ENCODE data around the gene CGAS. TPM values are rescaled to one million over a fixed set of nuclear protein-coding genes. Genes with fewer than 3 reads are reported as not detected.

Gene CGAS
- total RNA-seq (24.2 TPM), polyA plus RNA-seq (10 to 100 TPM in 3 of 4 donors, 1 to 10 TPM in 1; 9.0 to 18.3 (median 12.0) TPM)

DNA sequence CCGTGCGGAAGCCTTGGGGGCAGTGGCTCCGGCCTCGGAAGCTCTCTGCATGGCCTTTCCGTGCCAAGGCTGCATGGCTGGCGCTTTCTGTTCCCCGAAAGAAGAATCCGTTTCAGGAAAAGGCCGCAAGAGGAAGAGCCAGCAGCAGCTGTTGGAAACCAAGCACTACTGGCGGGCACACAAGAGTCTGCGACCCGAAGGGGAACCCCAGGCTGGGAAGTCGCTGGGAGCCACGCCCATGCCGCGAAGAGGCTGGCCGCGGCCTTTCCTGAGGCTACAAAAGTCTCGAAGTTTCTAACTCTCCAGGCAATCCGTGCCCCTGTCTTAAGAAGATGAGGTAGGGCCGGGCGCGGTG lies at the start of gene CGAS:
TSS of gene CGAS (minus strand) at position 191 of the 355 bp plus-strand sequence. CDS start at position 75, 116 bp downstream.
- H3K4me3 ChIP-seq (ENCODE audit: low read depth, low read length): peak within 1 kb of the TSS; percentile 99
- Mint-ChIP-seq H3K9me3 (peaks cover 0 to 5% (median 0%) of the 10 kb centered on the region in 7 donors), H3K27me3 (no peaks in the 10 kb centered on the region), H3K27ac (peak within 1 kb of the TSS; percentile 90 to 92 (median 91)), H3K4me1 (peaks cover 13 to 54% (median 29%) of the 10 kb centered on the region in 4 donors), H3K4me3 (peak within 1 kb of the TSS; percentile 92 to 100 (median 94)), H3K36me3 (peaks cover 4% of the 10 kb centered on the region)
- ATAC-seq (ENCODE audit: low read depth in 2 of 2): peak; percentile 68 to 76
- peaks cover 39% of the 10 kb centered on the region for H3K4me1 ChIP-seq (ENCODE audit: control insufficient read depth, insufficient read depth, low read length, poor library complexity, severe bottlenecking)
- H3K27ac ChIP-seq (ENCODE audit: insufficient read depth, low read length, poor library complexity, severe bottlenecking): peak within 1 kb of the TSS; percentile 87
- no peaks in the 10 kb centered on the region for H3K27me3 ChIP-seq (ENCODE audit: control insufficient read depth, insufficient read depth, low read length)
- DNase-seq: peak; percentile 59 to 84 (median 66)
- H3K9me3 ChIP-seq (ENCODE audit: control insufficient read depth in 2 of 2, low read length in 2 of 2): no peaks in the 10 kb centered on the region
- no peaks in the 10 kb centered on the region for H3K36me3 ChIP-seq (ENCODE audit: control insufficient read depth, insufficient read depth, low read length)

DNA sequence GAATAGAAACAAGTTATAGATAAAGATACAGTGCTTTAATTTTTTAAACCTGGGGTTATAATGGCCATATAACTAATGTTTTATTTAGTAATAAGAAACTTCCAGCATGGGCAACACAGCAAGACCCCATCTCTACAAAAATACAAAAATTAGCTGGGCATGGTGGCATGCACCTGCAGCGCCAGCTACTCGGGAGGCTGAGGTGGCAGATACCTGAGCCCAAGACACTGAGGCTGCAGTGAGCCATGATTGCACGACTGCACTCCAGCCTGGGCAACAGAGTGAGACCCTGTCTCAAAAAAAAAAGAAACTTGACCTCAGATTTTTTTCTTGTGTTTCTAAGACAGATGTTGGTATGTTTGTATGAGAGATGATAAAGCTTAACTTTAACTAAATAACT lies 45.8 kb upstream of the CGAS start:
- Histone ChIP-seq H3K27me3 (ENCODE audit: control insufficient read depth, insufficient read depth, low read length) (no peaks in the 10 kb centered on the region), H3K4me1 (ENCODE audit: control insufficient read depth, insufficient read depth, low read length, poor library complexity, severe bottlenecking) (no peaks in the 10 kb centered on the region), H3K4me3 (ENCODE audit: low read depth, low read length) (no peak overlapping the region), H3K36me3 (ENCODE audit: control insufficient read depth, insufficient read depth, low read length) (peaks cover 83% of the 10 kb centered on the region), H3K9me3 (ENCODE audit: control insufficient read depth in 2 of 2, low read length in 2 of 2) (no peaks in the 10 kb centered on the region), H3K27ac (ENCODE audit: insufficient read depth, low read length, poor library complexity, severe bottlenecking) (no peak overlapping the region)
- peak overlapping the region in 1 of 3 donors; percentile 50 for H3K27ac Mint-ChIP-seq
- no peak overlapping the region for H3K4me3 Mint-ChIP-seq
- H3K36me3 Mint-ChIP-seq: peaks cover 27% of the 10 kb centered on the region
- H3K27me3 Mint-ChIP-seq: no peaks in the 10 kb centered on the region
- H3K9me3 Mint-ChIP-seq: no peaks in the 10 kb centered on the region
- peaks cover 0 to 2% (median 0%) of the 10 kb centered on the region in 4 donors for H3K4me1 Mint-ChIP-seq
- DNase-seq: no peak
- no peak for ATAC-seq (ENCODE audit: low read depth in 2 of 2)

DNA sequence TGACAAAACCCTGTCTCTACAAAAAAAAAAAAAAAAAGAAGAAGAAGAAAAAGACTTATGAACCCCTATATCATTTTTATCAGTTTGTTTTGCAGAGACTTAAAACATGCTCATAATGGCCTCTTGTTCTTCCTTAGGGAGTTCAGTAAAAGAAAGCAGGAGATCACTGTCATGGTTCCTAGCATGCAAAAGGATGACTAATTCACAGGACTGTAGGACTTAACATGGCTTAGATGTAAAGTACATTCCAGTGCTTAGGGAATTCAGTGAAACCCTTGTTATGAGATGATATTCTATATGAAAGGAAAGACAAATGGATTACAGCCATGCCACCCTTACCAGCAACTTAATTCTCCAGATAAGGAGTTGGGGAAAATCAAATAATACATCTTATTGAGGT lies 39.3 kb upstream of the CGAS start:
- Mint-ChIP-seq H3K4me1 (peaks cover 0 to 11% (median 7%) of the 10 kb centered on the region in 4 donors), H3K36me3 (peaks cover 54% of the 10 kb centered on the region), H3K4me3 (no peak overlapping the region), H3K27ac (peak overlapping the region in 1 of 3 donors; percentile 56), H3K27me3 (no peaks in the 10 kb centered on the region), H3K9me3 (peaks cover 0 to 2% (median 0%) of the 10 kb centered on the region in 7 donors)
- no peaks in the 10 kb centered on the region for H3K27me3 ChIP-seq (ENCODE audit: control insufficient read depth, insufficient read depth, low read length)
- no peak overlapping the region for H3K27ac ChIP-seq (ENCODE audit: insufficient read depth, low read length, poor library complexity, severe bottlenecking)
- no peak overlapping the region for H3K4me3 ChIP-seq (ENCODE audit: low read depth, low read length)
- no peaks in the 10 kb centered on the region for H3K4me1 ChIP-seq (ENCODE audit: control insufficient read depth, insufficient read depth, low read length, poor library complexity, severe bottlenecking)
- DNase-seq (no peak), ATAC-seq (ENCODE audit: low read depth in 2 of 2) (no peak)
- H3K36me3 ChIP-seq (ENCODE audit: control insufficient read depth, insufficient read depth, low read length): peaks cover 80% of the 10 kb centered on the region
- H3K9me3 ChIP-seq (ENCODE audit: control insufficient read depth in 2 of 2, low read length in 2 of 2): no peaks in the 10 kb centered on the region

DNA sequence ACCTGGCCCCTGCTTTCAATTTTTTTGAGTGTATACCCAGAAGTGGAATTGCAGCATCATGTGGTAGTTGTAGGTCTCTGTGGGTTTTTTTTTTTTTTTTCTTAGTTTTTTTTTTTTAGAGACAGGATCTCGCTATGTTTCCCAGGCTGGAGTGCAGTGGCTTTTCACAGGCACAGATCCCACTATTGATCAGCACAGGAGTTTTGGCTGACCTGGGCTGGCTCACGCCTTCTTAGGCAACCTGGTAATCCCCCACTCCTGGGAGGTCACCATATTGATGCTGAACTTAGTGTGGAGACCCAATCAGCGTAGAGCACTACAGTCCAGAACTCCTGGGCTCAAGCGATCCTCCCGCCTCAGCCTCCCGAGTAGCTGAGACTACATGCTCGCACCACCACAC lies 35.4 kb upstream of the CGAS start:
- H3K4me1 ChIP-seq (ENCODE audit: control insufficient read depth, insufficient read depth, low read length, poor library complexity, severe bottlenecking): no peaks in the 10 kb centered on the region
- H3K27me3 ChIP-seq (ENCODE audit: control insufficient read depth, insufficient read depth, low read length): no peaks in the 10 kb centered on the region
- Mint-ChIP-seq H3K27me3 (no peaks in the 10 kb centered on the region), H3K9me3 (peaks cover 0 to 2% (median 0%) of the 10 kb centered on the region in 7 donors), H3K4me3 (no peak overlapping the region), H3K4me1 (peaks cover 0 to 15% (median 8%) of the 10 kb centered on the region in 4 donors), H3K36me3 (peaks cover 61% of the 10 kb centered on the region), H3K27ac (no peak overlapping the region)
- H3K9me3 ChIP-seq (ENCODE audit: control insufficient read depth in 2 of 2, low read length in 2 of 2): no peaks in the 10 kb centered on the region
- no peak overlapping the region for H3K27ac ChIP-seq (ENCODE audit: insufficient read depth, low read length, poor library complexity, severe bottlenecking)
- no peak for ATAC-seq (ENCODE audit: low read depth in 2 of 2)
- peaks cover 77% of the 10 kb centered on the region for H3K36me3 ChIP-seq (ENCODE audit: control insufficient read depth, insufficient read depth, low read length)
- no peak for DNase-seq
- no peak overlapping the region for H3K4me3 ChIP-seq (ENCODE audit: low read depth, low read length)

DNA sequence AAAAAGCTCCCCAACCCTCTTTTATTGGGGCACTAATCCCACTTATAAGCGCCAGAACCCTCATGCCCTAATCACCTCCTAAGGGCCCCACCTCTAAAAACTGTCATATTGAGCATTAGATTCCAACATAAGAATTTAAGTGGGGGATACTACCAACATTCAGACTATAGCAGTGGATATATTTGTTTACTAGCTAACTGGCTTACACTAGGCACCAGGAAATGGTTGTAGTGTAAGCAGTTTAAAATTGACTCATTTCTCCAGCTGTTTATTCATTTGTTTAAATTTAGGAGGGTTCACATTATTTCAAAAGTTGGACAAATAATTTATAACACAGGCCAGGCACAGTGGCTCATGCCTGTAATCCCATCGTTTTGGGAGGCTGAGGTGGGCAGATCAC lies 32.3 kb upstream of the CGAS start:
- Histone ChIP-seq H3K36me3 (ENCODE audit: control insufficient read depth, insufficient read depth, low read length) (peaks cover 85% of the 10 kb centered on the region), H3K9me3 (ENCODE audit: control insufficient read depth in 2 of 2, low read length in 2 of 2) (no peaks in the 10 kb centered on the region), H3K4me1 (ENCODE audit: control insufficient read depth, insufficient read depth, low read length, poor library complexity, severe bottlenecking) (no peaks in the 10 kb centered on the region), H3K27me3 (ENCODE audit: control insufficient read depth, insufficient read depth, low read length) (no peaks in the 10 kb centered on the region), H3K27ac (ENCODE audit: insufficient read depth, low read length, poor library complexity, severe bottlenecking) (no peak overlapping the region), H3K4me3 (ENCODE audit: low read depth, low read length) (no peak overlapping the region)
- H3K27me3 Mint-ChIP-seq: no peaks in the 10 kb centered on the region
- H3K36me3 Mint-ChIP-seq: peaks cover 54% of the 10 kb centered on the region
- ATAC-seq (ENCODE audit: low read depth in 2 of 2) (no peak), DNase-seq (no peak)
- H3K4me1 Mint-ChIP-seq: peaks cover 4 to 8% (median 6%) of the 10 kb centered on the region in 4 donors
- H3K4me3 Mint-ChIP-seq: no peak overlapping the region
- H3K27ac Mint-ChIP-seq: no peak overlapping the region
- no peaks in the 10 kb centered on the region for H3K9me3 Mint-ChIP-seq

DNA sequence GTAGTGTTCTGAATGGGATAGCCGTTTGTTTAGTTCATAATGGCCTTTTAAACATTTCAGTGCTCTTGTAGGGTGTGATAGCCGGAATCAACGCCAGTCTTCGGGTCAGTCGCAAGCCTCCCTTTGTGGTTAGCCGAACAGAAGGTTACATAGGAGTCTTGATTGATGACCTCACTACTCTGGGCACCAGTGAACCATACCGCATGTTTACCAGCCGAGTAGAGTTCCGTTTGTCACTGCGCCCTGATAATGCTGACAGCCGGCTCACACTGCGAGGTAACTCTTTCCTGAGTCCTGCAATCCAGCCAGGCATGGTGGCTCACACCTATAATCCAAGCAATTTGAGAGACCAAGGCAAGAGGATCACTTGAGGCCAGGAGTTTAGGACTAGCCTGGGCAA lies 29.9 kb upstream of the CGAS start:
- H3K36me3 Mint-ChIP-seq: peaks cover 42% of the 10 kb centered on the region
- Histone ChIP-seq H3K9me3 (ENCODE audit: control insufficient read depth in 2 of 2, low read length in 2 of 2) (no peaks in the 10 kb centered on the region), H3K4me3 (ENCODE audit: low read depth, low read length) (no peak overlapping the region), H3K36me3 (ENCODE audit: control insufficient read depth, insufficient read depth, low read length) (peaks cover 79% of the 10 kb centered on the region), H3K27me3 (ENCODE audit: control insufficient read depth, insufficient read depth, low read length) (no peaks in the 10 kb centered on the region), H3K27ac (ENCODE audit: insufficient read depth, low read length, poor library complexity, severe bottlenecking) (no peak overlapping the region), H3K4me1 (ENCODE audit: control insufficient read depth, insufficient read depth, low read length, poor library complexity, severe bottlenecking) (no peaks in the 10 kb centered on the region)
- no peak overlapping the region for H3K27ac Mint-ChIP-seq
- DNase-seq (no peak), ATAC-seq (ENCODE audit: low read depth in 2 of 2) (no peak)
- H3K9me3 Mint-ChIP-seq: no peaks in the 10 kb centered on the region
- H3K4me3 Mint-ChIP-seq: no peak overlapping the region
- peaks cover 4 to 8% (median 5%) of the 10 kb centered on the region in 4 donors for H3K4me1 Mint-ChIP-seq
- H3K27me3 Mint-ChIP-seq: no peaks in the 10 kb centered on the region

DNA sequence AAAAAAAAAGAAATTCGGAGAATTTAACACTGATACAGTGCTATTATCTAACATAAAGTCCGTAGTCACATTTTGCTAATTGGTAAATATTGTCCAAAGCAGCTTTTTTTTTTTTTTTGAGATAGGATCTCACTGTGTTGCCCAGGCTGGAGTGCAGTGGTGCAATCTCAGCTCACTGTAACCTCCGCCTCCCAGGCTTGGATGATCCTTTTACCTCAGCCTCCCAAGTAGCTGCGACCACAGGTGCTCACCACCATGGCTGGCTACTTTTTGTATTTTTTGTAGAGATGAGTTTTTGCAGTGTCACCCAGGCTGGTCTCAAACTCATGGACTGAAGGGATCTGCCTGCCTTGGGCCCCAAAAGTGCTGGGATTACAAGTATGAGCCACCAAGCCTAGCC lies 25.3 kb upstream of the CGAS start:
- no peak overlapping the region for H3K27ac Mint-ChIP-seq
- no peaks in the 10 kb centered on the region for H3K4me1 ChIP-seq (ENCODE audit: control insufficient read depth, insufficient read depth, low read length, poor library complexity, severe bottlenecking)
- H3K4me3 Mint-ChIP-seq: no peak overlapping the region
- DNase-seq (no peak), ATAC-seq (ENCODE audit: low read depth in 2 of 2) (no peak)
- no peaks in the 10 kb centered on the region for H3K9me3 Mint-ChIP-seq
- H3K36me3 ChIP-seq (ENCODE audit: control insufficient read depth, insufficient read depth, low read length): peaks cover 84% of the 10 kb centered on the region
- peaks cover under 1 to 6% (median 4%) of the 10 kb centered on the region in 4 donors for H3K4me1 Mint-ChIP-seq
- no peaks in the 10 kb centered on the region for H3K9me3 ChIP-seq (ENCODE audit: control insufficient read depth in 2 of 2, low read length in 2 of 2)
- peaks cover 33% of the 10 kb centered on the region for H3K36me3 Mint-ChIP-seq
- H3K4me3 ChIP-seq (ENCODE audit: low read depth, low read length): no peak overlapping the region
- H3K27ac ChIP-seq (ENCODE audit: insufficient read depth, low read length, poor library complexity, severe bottlenecking): no peak overlapping the region
- H3K27me3 Mint-ChIP-seq: no peaks in the 10 kb centered on the region
- H3K27me3 ChIP-seq (ENCODE audit: control insufficient read depth, insufficient read depth, low read length): no peaks in the 10 kb centered on the region

DNA sequence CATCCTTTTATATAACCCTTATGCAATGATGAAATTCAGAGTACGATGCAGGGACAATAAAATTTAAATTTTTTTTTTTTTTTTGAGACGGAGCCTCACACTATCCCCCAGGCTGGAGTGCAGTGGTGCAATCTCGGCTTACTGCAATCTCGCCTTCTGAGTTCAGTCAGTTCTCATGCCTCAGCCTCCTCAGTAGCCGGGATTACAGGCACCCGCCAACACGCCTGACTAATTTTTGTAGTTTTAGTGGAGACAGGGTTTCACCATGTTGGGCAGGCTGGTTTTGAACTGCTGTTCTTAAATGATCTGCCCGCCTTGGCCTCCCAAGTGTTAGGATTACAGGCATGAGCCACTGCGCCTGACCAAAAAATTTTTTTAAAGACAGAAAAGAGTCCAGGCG lies 24.6 kb upstream of the CGAS start:
- H3K27ac ChIP-seq (ENCODE audit: insufficient read depth, low read length, poor library complexity, severe bottlenecking): no peak overlapping the region
- no peaks in the 10 kb centered on the region for H3K9me3 Mint-ChIP-seq
- H3K36me3 Mint-ChIP-seq: peaks cover 31% of the 10 kb centered on the region
- H3K27me3 ChIP-seq (ENCODE audit: control insufficient read depth, insufficient read depth, low read length): no peaks in the 10 kb centered on the region
- H3K27ac Mint-ChIP-seq: no peak overlapping the region
- ATAC-seq (ENCODE audit: low read depth in 2 of 2) (no peak), DNase-seq (no peak)
- H3K4me1 Mint-ChIP-seq: peaks cover 7 to 13% (median 9%) of the 10 kb centered on the region in 4 donors
- no peaks in the 10 kb centered on the region for H3K9me3 ChIP-seq (ENCODE audit: control insufficient read depth in 2 of 2, low read length in 2 of 2)
- H3K27me3 Mint-ChIP-seq: no peaks in the 10 kb centered on the region
- peaks cover 1% of the 10 kb centered on the region for H3K4me1 ChIP-seq (ENCODE audit: control insufficient read depth, insufficient read depth, low read length, poor library complexity, severe bottlenecking)
- H3K4me3 ChIP-seq (ENCODE audit: low read depth, low read length): no peak overlapping the region
- no peak overlapping the region for H3K4me3 Mint-ChIP-seq
- peaks cover 84% of the 10 kb centered on the region for H3K36me3 ChIP-seq (ENCODE audit: control insufficient read depth, insufficient read depth, low read length)
